Measurements from ENCODE around the gene PSME2. TPM values are rescaled to one million over a fixed set of nuclear protein-coding genes. Genes with fewer than 3 reads are reported as not detected.
"Not testable (repeated sequence)": the region's sequence is repeated elsewhere in the genome, so short reads cannot be mapped to it uniquely, and the experiment has no call there.

The PSME2 gene
- polyA plus RNA-seq, 10 donors = 72.7 to 96.7 (median 84.4) TPM

GRCh38 chr14:24115422-24116127 is 30.8 kb downstream of the PSME2 start:
- DNase-seq = no peak

- peak; percentile 99 to 100 (median 100) for DNase-seq
Measured at GRCh38 chr14:24114532-24115421, 31.6 kb downstream of the PSME2 start, which contains the start of the genes DCAF11 and NRL. Gene DCAF11, plus strand, starts transcription at chr14:24114777. Its CDS starts 818 bp downstream, at chr14:24115595. Gene NRL, minus strand, starts transcription at chr14:24114949. Its CDS starts 32,101 bp downstream, at chr14:24082848.

GRCh38 chr14:24113801-24114531 is 32.4 kb downstream of the PSME2 start:
- peak; percentile 87 to 95 (median 89) for DNase-seq

- no peak for DNase-seq
Measured at GRCh38 chr14:24113379-24113800, 33.0 kb downstream of the PSME2 start.

GRCh38 chr14:24110523-24110922 is 35.9 kb downstream of the PSME2 start:
- DNase-seq = no peak

GRCh38 chr14:24110060-24110459 is 36.4 kb downstream of the PSME2 start:
- DNase-seq = no peak

- DNase-seq = no peak
Measured at GRCh38 chr14:24108336-24108874, 38.0 kb downstream of the PSME2 start.

GRCh38 chr14:24106672-24107271 is 39.6 kb downstream of the PSME2 start:
- DNase-seq = no peak

- not testable (repeated sequence) for DNase-seq
Measured at GRCh38 chr14:24105609-24106239, 40.7 kb downstream of the PSME2 start.

GRCh38 chr14:24103451-24103850 is 43.0 kb downstream of the PSME2 start:
- DNase-seq = no peak

GRCh38 chr14:24102357-24103048 is 43.9 kb downstream of the PSME2 start:
- DNase-seq = no peak

- no peak for DNase-seq
Measured at GRCh38 chr14:24100982-24101494, 45.4 kb downstream of the PSME2 start.

GRCh38 chr14:24100197-24100981 is 46.0 kb downstream of the PSME2 start:
- DNase-seq = no peak

- DNase-seq = no peak
Measured at GRCh38 chr14:24098927-24099813, 47.2 kb downstream of the PSME2 start.

- no peak for DNase-seq
Measured at GRCh38 chr14:24098229-24098926, 48.0 kb downstream of the PSME2 start.

GRCh38 chr14:24096545-24097181 is 49.7 kb downstream of the PSME2 start:
- no peak for DNase-seq
